DND-41 (cell line): ENCODE results near the gene F3.

ENCODE experiments used
- ATAC-seq: fragments of 200-7000 bp; cut with Tn5 transposase; 3 replicates; pipeline ENCODE4 v1.9.1; 2021; ENCODE audit warnings: low read depth; ENCODE audit not compliant: insufficient read depth
- DNase-seq: peaks from one replicate; pipeline ENCODE4 v3.0.0-alpha.2; 2020
- H2AFZ ChIP-seq: 2 replicates; pipeline ENCODE4 v1.6.0; 2012; ENCODE audit warnings: low read depth, low read length
- H3K27ac ChIP-seq: 2 replicates; pipeline ENCODE4 v1.5.1; 2012; ENCODE audit warnings: low read length, inconsistent platforms
- H3K27me3 ChIP-seq: fragments of 200-600 bp; sonication (generic); 2 replicates; pipeline ENCODE4 v1.6.0; 2012; ENCODE audit warnings: low read length, mild to moderate bottlenecking, inconsistent platforms; ENCODE audit not compliant: insufficient read depth, poor library complexity
- H3K36me3 ChIP-seq: 2 replicates; pipeline ENCODE4 v1.5.1; 2012; ENCODE audit warnings: low read length, inconsistent platforms; ENCODE audit not compliant: insufficient read depth
- H3K4me1 ChIP-seq: 2 replicates; pipeline ENCODE4 v1.5.1; 2012; ENCODE audit warnings: mild to moderate bottlenecking, low read length; ENCODE audit not compliant: insufficient read depth
- H3K4me2 ChIP-seq: 2 replicates; pipeline ENCODE4 v1.6.0; 2012; ENCODE audit warnings: mild to moderate bottlenecking, moderate library complexity, low read length, inconsistent platforms; ENCODE audit not compliant: insufficient read depth
- H3K4me3 ChIP-seq, 2 experiments: fragments of 200-600 bp in 1 of 2; shearing (Covaris generic) in 1 of 2; 2 replicates each; pipeline ENCODE4 v1.5.1; 2012 to 2016; ENCODE audit warnings: inconsistent platforms in 2 of 2, low read length in 2 of 2, mild to moderate bottlenecking in 2 of 2, low read depth in 1 of 2, moderate library complexity in 1 of 2
- H3K79me2 ChIP-seq: 2 replicates; pipeline ENCODE4 v1.6.0; 2012; ENCODE audit warnings: low read length, inconsistent platforms; ENCODE audit not compliant: insufficient read depth
- H3K9ac ChIP-seq: 2 replicates; pipeline ENCODE4 v1.6.0; 2012; ENCODE audit warnings: low read depth, mild to moderate bottlenecking, inconsistent platforms, low read length, moderate library complexity
- H3K9me3 ChIP-seq: 2 replicates; pipeline ENCODE4 v1.5.1; 2012; ENCODE audit warnings: low read length, moderate library complexity, mild to moderate bottlenecking, inconsistent platforms; ENCODE audit not compliant: insufficient read depth, severe bottlenecking
- H4K20me1 ChIP-seq: 2 replicates; pipeline ENCODE4 v1.6.0; 2012; ENCODE audit warnings: low read length; ENCODE audit not compliant: insufficient read depth
- EZH2 ChIP-seq: IDR thresholded peaks from 3 replicates; pipeline ENCODE4 v1.6.1; 2012; ENCODE audit warnings: borderline replicate concordance, low read depth, mild to moderate bottlenecking, moderate library complexity, low read length, inconsistent platforms; ENCODE audit not compliant: severe bottlenecking
- TF ChIP-seq, protein P1 (sequence below): IDR thresholded peaks from 2 replicates; pipeline ENCODE4 v1.5.1; 2012; ENCODE audit warnings: borderline replicate concordance, low read length, moderate library complexity, mild to moderate bottlenecking; ENCODE audit not compliant: poor library complexity, severe bottlenecking; ENCODE audit errors: extremely low read depth

F3 gene

GRCh38 chr1:94541246-94542087, at the start of gene F3:
Gene F3 (minus strand): TSS chr1:94541759. CDS start chr1:94541636, 123 bp downstream.
- peak; percentile 91 for DNase-seq
- no peaks in the 10 kb centered on the region for H4K20me1 ChIP-seq
- peak; percentile 96 for ATAC-seq

DNA sequence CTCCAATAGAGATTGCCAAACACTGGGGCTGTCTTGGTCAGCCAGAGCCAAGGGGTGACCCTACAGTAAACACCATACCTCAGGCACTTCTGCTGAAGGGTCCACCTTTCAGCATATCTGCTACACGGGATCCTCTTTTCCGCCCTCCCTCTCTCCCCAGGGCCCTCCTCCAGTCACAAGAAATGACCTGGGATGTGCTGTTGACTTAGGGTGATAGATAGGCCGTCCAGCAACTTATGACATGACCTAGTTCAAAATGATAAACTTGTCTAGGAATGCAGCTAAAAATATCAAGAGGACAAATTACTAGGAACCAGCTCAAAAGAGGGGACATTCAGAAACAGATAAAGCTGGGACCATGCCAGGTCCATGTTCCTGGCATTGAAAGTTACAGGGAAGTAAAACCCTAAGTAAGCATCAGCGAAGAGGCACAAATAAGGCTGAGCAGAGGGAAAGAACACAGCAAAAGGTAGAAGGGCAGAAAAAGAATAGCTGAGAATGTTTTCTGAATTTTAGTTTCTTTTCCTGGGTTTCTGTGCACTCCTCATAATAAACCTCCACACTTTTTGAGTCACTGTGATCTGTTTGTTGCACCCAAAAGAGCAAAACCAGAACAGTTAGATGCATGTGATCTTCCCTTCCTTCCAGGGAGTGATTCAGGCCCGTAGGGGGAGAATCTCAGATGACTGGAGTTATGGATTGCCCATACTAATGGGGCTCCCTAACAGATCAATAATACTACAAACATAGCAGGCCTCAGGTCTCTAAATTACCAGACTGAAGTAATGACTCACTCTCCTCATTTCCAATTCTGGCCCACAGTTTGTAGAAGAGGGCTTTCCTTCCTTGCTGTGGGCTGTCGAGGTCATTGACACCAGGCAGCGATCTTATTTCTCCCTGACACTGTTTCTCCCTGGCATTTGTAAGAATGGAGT, 48.9 kb upstream of the F3 start:
- H3K27me3 ChIP-seq: no peaks in the 10 kb centered on the region
- H3K27ac ChIP-seq: no peak overlapping the region
- H3K4me3 ChIP-seq: no peak overlapping the region
- no peak for DNase-seq
- no peak for TF ChIP-seq EZH2
- TF ChIP-seq, protein P1, sequence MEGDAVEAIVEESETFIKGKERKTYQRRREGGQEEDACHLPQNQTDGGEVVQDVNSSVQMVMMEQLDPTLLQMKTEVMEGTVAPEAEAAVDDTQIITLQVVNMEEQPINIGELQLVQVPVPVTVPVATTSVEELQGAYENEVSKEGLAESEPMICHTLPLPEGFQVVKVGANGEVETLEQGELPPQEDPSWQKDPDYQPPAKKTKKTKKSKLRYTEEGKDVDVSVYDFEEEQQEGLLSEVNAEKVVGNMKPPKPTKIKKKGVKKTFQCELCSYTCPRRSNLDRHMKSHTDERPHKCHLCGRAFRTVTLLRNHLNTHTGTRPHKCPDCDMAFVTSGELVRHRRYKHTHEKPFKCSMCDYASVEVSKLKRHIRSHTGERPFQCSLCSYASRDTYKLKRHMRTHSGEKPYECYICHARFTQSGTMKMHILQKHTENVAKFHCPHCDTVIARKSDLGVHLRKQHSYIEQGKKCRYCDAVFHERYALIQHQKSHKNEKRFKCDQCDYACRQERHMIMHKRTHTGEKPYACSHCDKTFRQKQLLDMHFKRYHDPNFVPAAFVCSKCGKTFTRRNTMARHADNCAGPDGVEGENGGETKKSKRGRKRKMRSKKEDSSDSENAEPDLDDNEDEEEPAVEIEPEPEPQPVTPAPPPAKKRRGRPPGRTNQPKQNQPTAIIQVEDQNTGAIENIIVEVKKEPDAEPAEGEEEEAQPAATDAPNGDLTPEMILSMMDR: no peak
- no peak for ATAC-seq
- H3K4me2 ChIP-seq: no peak overlapping the region
- peaks cover 10% of the 10 kb centered on the region for H3K4me1 ChIP-seq
- no peaks in the 10 kb centered on the region for H4K20me1 ChIP-seq
- H3K79me2 ChIP-seq: no peaks in the 10 kb centered on the region
- no peak overlapping the region for H3K9ac ChIP-seq
- H3K9me3 ChIP-seq: no peaks in the 10 kb centered on the region
- H3K36me3 ChIP-seq: no peaks in the 10 kb centered on the region
- peak overlapping the region; percentile 29; the same call in 1 of the 2 replicates for H2AFZ ChIP-seq

More at GRCh38 chr1:94541246-94542087, at the start of gene F3:
- Histone ChIP-seq H3K4me1 (peaks cover 40% of the 10 kb centered on the region), H3K4me3 (peak within 1 kb of the TSS; percentile 37 to 65; a peak in 3 of 4 replicates), H3K27ac (peak within 1 kb of the TSS; percentile 67), H3K27me3 (no peaks in the 10 kb centered on the region), H3K9me3 (no peaks in the 10 kb centered on the region), H3K4me2 (peak within 1 kb of the TSS; percentile 68), H3K36me3 (no peaks in the 10 kb centered on the region), H3K9ac (peak within 1 kb of the TSS; percentile 67), H2AFZ (peak within 1 kb of the TSS; percentile 81), H3K79me2 (no peaks in the 10 kb centered on the region)
- TF ChIP-seq, protein P1: no peak
- no peak for TF ChIP-seq EZH2

DNA sequence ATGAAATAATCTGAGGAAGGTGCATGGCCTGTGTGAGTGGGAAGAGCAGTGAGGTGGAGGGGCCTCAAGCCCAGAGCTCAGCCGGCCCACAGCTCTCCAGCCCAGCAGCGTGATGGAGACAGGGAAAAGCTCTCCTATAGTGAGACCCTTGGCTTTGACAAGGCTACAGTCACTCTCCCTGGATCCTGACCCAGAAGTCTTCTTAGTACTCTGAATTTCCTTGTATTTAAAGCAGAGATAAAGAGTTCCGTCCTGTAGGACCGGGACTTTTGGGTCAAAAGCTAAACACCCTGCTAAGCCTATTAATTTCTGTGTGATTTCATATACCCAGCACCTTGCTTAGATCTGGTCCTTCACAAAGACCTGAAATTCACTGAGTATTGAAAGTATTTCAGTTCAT, 48.2 kb upstream of the F3 start:
- Histone ChIP-seq H3K4me1 (peaks cover 10% of the 10 kb centered on the region), H4K20me1 (no peaks in the 10 kb centered on the region), H3K27me3 (no peaks in the 10 kb centered on the region), H3K36me3 (no peaks in the 10 kb centered on the region), H3K9ac (no peak overlapping the region), H3K27ac (no peak overlapping the region), H2AFZ (no peak overlapping the region), H3K79me2 (no peaks in the 10 kb centered on the region), H3K4me3 (no peak overlapping the region), H3K4me2 (no peak overlapping the region), H3K9me3 (no peaks in the 10 kb centered on the region)
- ATAC-seq (no peak), DNase-seq (no peak)
- TF ChIP-seq, protein P1: no peak
- TF ChIP-seq EZH2: no peak
